DND-41 (cell line): ENCODE results near the gene UBXN4.

Experiments used
- EZH2 ChIP-seq: IDR thresholded peaks from 3 replicates; pipeline ENCODE4 v1.6.1; 2012; ENCODE audit warnings: borderline replicate concordance, low read depth, mild to moderate bottlenecking, moderate library complexity, low read length, inconsistent platforms; ENCODE audit not compliant: severe bottlenecking
- TF ChIP-seq, protein P1 (sequence below): IDR thresholded peaks from 2 replicates; pipeline ENCODE4 v1.5.1; 2012; ENCODE audit warnings: borderline replicate concordance, low read length, moderate library complexity, mild to moderate bottlenecking; ENCODE audit not compliant: poor library complexity, severe bottlenecking; ENCODE audit errors: extremely low read depth

- no peak for TF ChIP-seq EZH2
- TF ChIP-seq, protein P1, sequence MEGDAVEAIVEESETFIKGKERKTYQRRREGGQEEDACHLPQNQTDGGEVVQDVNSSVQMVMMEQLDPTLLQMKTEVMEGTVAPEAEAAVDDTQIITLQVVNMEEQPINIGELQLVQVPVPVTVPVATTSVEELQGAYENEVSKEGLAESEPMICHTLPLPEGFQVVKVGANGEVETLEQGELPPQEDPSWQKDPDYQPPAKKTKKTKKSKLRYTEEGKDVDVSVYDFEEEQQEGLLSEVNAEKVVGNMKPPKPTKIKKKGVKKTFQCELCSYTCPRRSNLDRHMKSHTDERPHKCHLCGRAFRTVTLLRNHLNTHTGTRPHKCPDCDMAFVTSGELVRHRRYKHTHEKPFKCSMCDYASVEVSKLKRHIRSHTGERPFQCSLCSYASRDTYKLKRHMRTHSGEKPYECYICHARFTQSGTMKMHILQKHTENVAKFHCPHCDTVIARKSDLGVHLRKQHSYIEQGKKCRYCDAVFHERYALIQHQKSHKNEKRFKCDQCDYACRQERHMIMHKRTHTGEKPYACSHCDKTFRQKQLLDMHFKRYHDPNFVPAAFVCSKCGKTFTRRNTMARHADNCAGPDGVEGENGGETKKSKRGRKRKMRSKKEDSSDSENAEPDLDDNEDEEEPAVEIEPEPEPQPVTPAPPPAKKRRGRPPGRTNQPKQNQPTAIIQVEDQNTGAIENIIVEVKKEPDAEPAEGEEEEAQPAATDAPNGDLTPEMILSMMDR, result no peak
These were observed 636 bp upstream of the UBXN4 start for GRCh38 chr2:135741043-135741394.
